ENCODE results near the gene GRK7.
"Not testable (repeated sequence)": the region's sequence is repeated elsewhere in the genome, so short reads cannot be mapped to it uniquely, and the experiment has no call there.

GRK7 gene

GRCh38 chr3:141763088-141763750, at the start of gene GRK7:
GRK7 (plus strand) TSS chr3:141763408; CDS start chr3:141778285, 14,877 bp downstream.
- no peak for DNase-seq

- DNase-seq, result no peak
Observed at GRCh38 chr3:141714671-141715070, 48.5 kb upstream of the GRK7 start.

GRCh38 chr3:141722081-141722480, 41.1 kb upstream of the GRK7 start:
- no peak for DNase-seq

GRCh38 chr3:141722648-141723047, 40.6 kb upstream of the GRK7 start:
- DNase-seq, result no peak

- no peak for DNase-seq
Observed at GRCh38 chr3:141723255-141723654, 40.0 kb upstream of the GRK7 start.

GRCh38 chr3:141724186-141724585, 39.0 kb upstream of the GRK7 start:
- no peak for DNase-seq

- DNase-seq, result no peak
Observed at GRCh38 chr3:141725036-141725435, 38.2 kb upstream of the GRK7 start.

- DNase-seq, result no peak
Observed at GRCh38 chr3:141726483-141726882, 36.7 kb upstream of the GRK7 start.

GRCh38 chr3:141728355-141728892, 34.8 kb upstream of the GRK7 start:
- DNase-seq, result no peak

- DNase-seq, result no peak
Observed at GRCh38 chr3:141729240-141729639, 34.0 kb upstream of the GRK7 start.

GRCh38 chr3:141735176-141735575, 28.0 kb upstream of the GRK7 start:
- DNase-seq, result no peak

GRCh38 chr3:141735770-141736465, 27.3 kb upstream of the GRK7 start:
- DNase-seq, result no peak

GRCh38 chr3:141737093-141737492, 26.1 kb upstream of the GRK7 start:
- DNase-seq, result no peak

- DNase-seq, result no peak
Observed at GRCh38 chr3:141737678-141738021, 25.6 kb upstream of the GRK7 start.

- peak; percentile 61 for DNase-seq
Observed at GRCh38 chr3:141738022-141738890, 25.0 kb upstream of the GRK7 start, which contains the start of gene RNF7. RNF7 (plus strand) TSS chr3:141738298; CDS start chr3:141738342, 44 bp downstream.

GRCh38 chr3:141738891-141739363, 24.3 kb upstream of the GRK7 start:
- DNase-seq, result no peak

GRCh38 chr3:141739731-141740130, 23.5 kb upstream of the GRK7 start:
- DNase-seq, result no peak

GRCh38 chr3:141740349-141740748, 22.9 kb upstream of the GRK7 start:
- DNase-seq, result no peak

GRCh38 chr3:141743305-141743704, 19.9 kb upstream of the GRK7 start:
- no peak for DNase-seq

- DNase-seq, result no peak
Observed at GRCh38 chr3:141746962-141747361, 16.2 kb upstream of the GRK7 start.

- no peak for DNase-seq
Observed at GRCh38 chr3:141753399-141753798, 9.8 kb upstream of the GRK7 start.

GRCh38 chr3:141754032-141754431, 9.2 kb upstream of the GRK7 start:
- DNase-seq, result no peak

GRCh38 chr3:141762552-141762951, 656 bp upstream of the GRK7 start:
- DNase-seq, result not testable (repeated sequence)
